Endothelial cell of umbilical vein (primary cell): Measurements from ENCODE around the gene UBE2D3.

Experiments
- CTCF ChIP-seq, 2 donors: IDR thresholded peaks; 1 replicate in 1 of 2; 2 replicates in 1 of 2; pipeline ENCODE4 v1.5.1; 2011; ENCODE audit warnings: low read length in 2 of 2, mild to moderate bottlenecking in 2 of 2, moderate library complexity in 2 of 2, control low read depth in 1 of 2, inconsistent platforms in 1 of 2, low read depth in 1 of 2; ENCODE audit not compliant: insufficient read depth in 1 of 2; ENCODE audit errors: extremely low read depth in 1 of 2
- EZH2 ChIP-seq: IDR thresholded peaks from 2 replicates; pipeline ENCODE4 v1.6.1; 2012; ENCODE audit warnings: borderline replicate concordance, low read depth, mild to moderate bottlenecking, moderate library complexity, low read length, inconsistent platforms; ENCODE audit not compliant: severe bottlenecking
- FOS ChIP-seq: IDR thresholded peaks from 2 replicates; pipeline ENCODE4 v1.6.1; 2011; ENCODE audit warnings: mild to moderate bottlenecking, low read length, moderate library complexity, borderline replicate concordance; ENCODE audit not compliant: insufficient read depth
- JUN ChIP-seq: IDR thresholded peaks from 2 replicates; pipeline ENCODE4 v1.6.1; 2011; ENCODE audit warnings: borderline replicate concordance, low read depth; ENCODE audit not compliant: insufficient read length, insufficient read depth
- MAX ChIP-seq: IDR thresholded peaks from 2 replicates; pipeline ENCODE4 v1.6.1; 2011; ENCODE audit not compliant: insufficient read depth, insufficient read length
- POLR2A ChIP-seq: IDR thresholded peaks from 2 replicates; pipeline ENCODE4 v1.6.1; 2012; ENCODE audit warnings: low read depth, mild to moderate bottlenecking, control low read depth, low read length
- POLR2AphosphoS5 ChIP-seq: IDR thresholded peaks from 2 replicates; pipeline ENCODE4 v1.6.1; 2012; ENCODE audit warnings: low read depth, mild to moderate bottlenecking, control low read depth, low read length, moderate library complexity; ENCODE audit not compliant: insufficient read depth

- no peak for TF ChIP-seq CTCF (IDR thresholded peaks at IDR 0.05; ENCODE audit: extremely low read depth in 1 of 2, insufficient read depth in 1 of 2, low read depth in 1 of 2, low read length in 2 of 2)
- no peak for TF ChIP-seq MAX
- TF ChIP-seq POLR2A: no peak
- TF ChIP-seq EZH2: no peak
- no peak for TF ChIP-seq POLR2AphosphoS5
- no peak for TF ChIP-seq JUN
- no peak for TF ChIP-seq FOS
These were observed 16.6 kb upstream of the UBE2D3 start for GRCh38 chr4:102843938-102844337.
